SK-N-SH (cell line): ENCODE data around the gene HBB. TPM values are rescaled to one million over a fixed set of nuclear protein-coding genes. Genes with fewer than 3 reads are reported as not detected.

Experiments
- EP300 ChIP-seq, 2 experiments: IDR thresholded peaks; 2 replicates each; pipeline versions ENCODE4 v1.4.0 to v1.6.1; 2012; ENCODE audit warnings: borderline replicate concordance in 1 of 2, low read depth in 1 of 2, low read length in 1 of 2
- NFIC ChIP-seq: IDR thresholded peaks from 2 replicates; pipeline ENCODE4 v1.4.0; 2012; ENCODE audit warnings: borderline replicate concordance
- RAD21 ChIP-seq: IDR thresholded peaks from 2 replicates; pipeline ENCODE4 v1.6.1; 2012; ENCODE audit warnings: mild to moderate bottlenecking, low read length
- RCOR1 ChIP-seq: fragments of 150-350 bp; IDR thresholded peaks from 2 replicates; pipeline ENCODE4 v1.6.1; 2017; ENCODE audit warnings: antibody characterized with exemption, low read length
- TAF1 ChIP-seq: IDR thresholded peaks from 2 replicates; pipeline ENCODE4 v1.6.1; 2012; ENCODE audit warnings: low read depth, mild to moderate bottlenecking, low read length, moderate library complexity, borderline replicate concordance
- TCF12 ChIP-seq: IDR thresholded peaks from 2 replicates; pipeline ENCODE4 v1.4.0; 2012
- polyA plus RNA-seq, 3 experiments: library from polyadenylated mRNA; depleted of rRNA; stranded (reverse); fragments of >200 nt; gene quantifications; 2 replicates each; pipeline ENCODE4 v1.2.3, GENCODE V29; 2012
- TF ChIP-seq, protein P1 (sequence below): IDR thresholded peaks from 2 replicates; pipeline ENCODE4 v1.6.1; 2012; ENCODE audit warnings: mild to moderate bottlenecking, low read depth, low read length, moderate library complexity

Gene HBB
- polyA plus RNA-seq, 1 of the 3 experiments (the other 2 are of a cell fraction) = not detected

DNA sequence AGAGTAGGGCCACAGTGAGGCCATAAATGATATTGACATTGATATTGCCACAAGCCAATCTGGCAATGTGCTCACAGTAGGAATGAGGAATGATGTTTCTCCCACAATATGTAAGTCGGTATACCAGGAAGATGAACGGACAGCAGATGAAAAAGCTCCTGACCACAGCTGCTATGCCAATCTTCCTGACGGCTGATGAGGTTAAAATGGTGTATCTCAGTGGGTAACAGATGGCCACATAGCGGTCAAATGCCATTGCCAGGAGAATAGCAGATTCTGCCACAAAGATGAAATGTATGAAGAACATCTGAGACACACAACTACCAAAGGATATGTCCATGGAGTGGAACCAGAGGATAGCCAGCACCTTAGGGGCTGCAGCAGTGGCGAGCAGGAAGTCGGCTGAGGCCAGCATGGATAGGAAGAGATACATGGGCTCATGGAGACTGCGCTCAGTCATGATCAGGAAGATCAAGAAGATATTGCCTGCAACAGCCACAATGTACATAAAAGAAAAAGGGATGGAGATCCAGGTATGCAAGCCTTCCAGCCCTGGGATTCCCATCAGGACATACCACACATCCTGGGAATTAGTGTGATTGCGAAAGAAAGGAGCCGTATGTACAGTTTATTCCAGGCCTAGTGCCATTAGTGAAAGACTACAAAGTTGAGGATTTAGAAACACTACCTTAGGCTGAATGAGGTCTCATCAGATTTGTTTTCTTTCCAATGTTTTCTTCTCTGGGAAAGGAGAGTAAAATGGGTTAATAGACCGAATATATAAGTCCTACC lies 48.6 kb downstream of the HBB start (continued):
- TF ChIP-seq, protein P1, sequence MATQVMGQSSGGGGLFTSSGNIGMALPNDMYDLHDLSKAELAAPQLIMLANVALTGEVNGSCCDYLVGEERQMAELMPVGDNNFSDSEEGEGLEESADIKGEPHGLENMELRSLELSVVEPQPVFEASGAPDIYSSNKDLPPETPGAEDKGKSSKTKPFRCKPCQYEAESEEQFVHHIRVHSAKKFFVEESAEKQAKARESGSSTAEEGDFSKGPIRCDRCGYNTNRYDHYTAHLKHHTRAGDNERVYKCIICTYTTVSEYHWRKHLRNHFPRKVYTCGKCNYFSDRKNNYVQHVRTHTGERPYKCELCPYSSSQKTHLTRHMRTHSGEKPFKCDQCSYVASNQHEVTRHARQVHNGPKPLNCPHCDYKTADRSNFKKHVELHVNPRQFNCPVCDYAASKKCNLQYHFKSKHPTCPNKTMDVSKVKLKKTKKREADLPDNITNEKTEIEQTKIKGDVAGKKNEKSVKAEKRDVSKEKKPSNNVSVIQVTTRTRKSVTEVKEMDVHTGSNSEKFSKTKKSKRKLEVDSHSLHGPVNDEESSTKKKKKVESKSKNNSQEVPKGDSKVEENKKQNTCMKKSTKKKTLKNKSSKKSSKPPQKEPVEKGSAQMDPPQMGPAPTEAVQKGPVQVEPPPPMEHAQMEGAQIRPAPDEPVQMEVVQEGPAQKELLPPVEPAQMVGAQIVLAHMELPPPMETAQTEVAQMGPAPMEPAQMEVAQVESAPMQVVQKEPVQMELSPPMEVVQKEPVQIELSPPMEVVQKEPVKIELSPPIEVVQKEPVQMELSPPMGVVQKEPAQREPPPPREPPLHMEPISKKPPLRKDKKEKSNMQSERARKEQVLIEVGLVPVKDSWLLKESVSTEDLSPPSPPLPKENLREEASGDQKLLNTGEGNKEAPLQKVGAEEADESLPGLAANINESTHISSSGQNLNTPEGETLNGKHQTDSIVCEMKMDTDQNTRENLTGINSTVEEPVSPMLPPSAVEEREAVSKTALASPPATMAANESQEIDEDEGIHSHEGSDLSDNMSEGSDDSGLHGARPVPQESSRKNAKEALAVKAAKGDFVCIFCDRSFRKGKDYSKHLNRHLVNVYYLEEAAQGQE = no peak
- no peak for TF ChIP-seq TCF12
- TF ChIP-seq TAF1 = no peak
- TF ChIP-seq EP300 (IDR thresholded peaks at IDR 0.05; ENCODE audit: borderline replicate concordance in 1 of 2, low read depth in 1 of 2, low read length in 1 of 2) = no peak
- TF ChIP-seq RCOR1 = no peak
- no peak for TF ChIP-seq NFIC
- TF ChIP-seq RAD21 = no peak

Other genes starting within 250 kb of the HBB start
- not detected in 2 replicates for gene OR51L1, start 232.2 kb downstream of the HBB start, polyA plus RNA-seq (2012; rRNA removed)
- not detected in 2 replicates for gene OR52J3, start 180.5 kb downstream of the HBB start, polyA plus RNA-seq (2012; rRNA removed)
- not detected in 2 replicates for gene OR52E2, start 167.4 kb downstream of the HBB start, polyA plus RNA-seq (2012; rRNA removed)
- gene OR52E1, start 157.5 kb downstream of the HBB start, polyA plus RNA-seq (2012; rRNA removed) = not detected in 2 replicates
- gene OR52A5, start 88.7 kb downstream of the HBB start, polyA plus RNA-seq (2012; rRNA removed) = not detected in 2 replicates
- not detected in 2 replicates for gene OR52A1, start 72.3 kb downstream of the HBB start, polyA plus RNA-seq (2012; rRNA removed)
- gene OR51V1, start 26.4 kb downstream of the HBB start, polyA plus RNA-seq (2012; rRNA removed) = not detected in 2 replicates
- gene HBD, start 7.4 kb upstream of the HBB start, polyA plus RNA-seq (2012; rRNA removed) = not detected in 2 replicates
- not detected in 2 replicates for gene HBG1, start 22.8 kb upstream of the HBB start, polyA plus RNA-seq (2012; rRNA removed)
- 0.33 TPM in 1 of 2 replicates, not detected in the other for gene HBG2, start 27.7 kb upstream of the HBB start, polyA plus RNA-seq (2012; rRNA removed)
- 2.4 TPM in 2 replicates for gene HBE1, start 42.9 kb upstream of the HBB start, polyA plus RNA-seq (2012; rRNA removed)
- 0.07 and 0.29 TPM in 2 replicates for gene OR51B4, start 74.9 kb upstream of the HBB start, polyA plus RNA-seq (2012; rRNA removed)
- not detected in 2 replicates for gene OR51B2, start 97.2 kb upstream of the HBB start, polyA plus RNA-seq (2012; rRNA removed)
- gene OR51B5, start 116.5 kb upstream of the HBB start, polyA plus RNA-seq (2012; rRNA removed) = 0.15 and 0.29 TPM in 2 replicates
- not detected in 2 replicates for gene OR51B6, start 124.4 kb upstream of the HBB start, polyA plus RNA-seq (2012; rRNA removed)
- gene OR51M1, start 156.7 kb upstream of the HBB start, polyA plus RNA-seq (2012; rRNA removed) = not detected in 2 replicates
- gene OR51Q1, start 195.0 kb upstream of the HBB start, polyA plus RNA-seq (2012; rRNA removed) = not detected in 2 replicates
- gene OR51I1, start 214.4 kb upstream of the HBB start, polyA plus RNA-seq (2012; rRNA removed) = 0.08 TPM in 1 of 2 replicates, not detected in the other
- not detected in 2 replicates for gene OR51I2, start 222.3 kb upstream of the HBB start, polyA plus RNA-seq (2012; rRNA removed)